ENCODE data around the gene USH2A.
A peak's percentile ranks its signal among the peaks of the same experiment; 100 is the strongest.

USH2A gene

DNA sequence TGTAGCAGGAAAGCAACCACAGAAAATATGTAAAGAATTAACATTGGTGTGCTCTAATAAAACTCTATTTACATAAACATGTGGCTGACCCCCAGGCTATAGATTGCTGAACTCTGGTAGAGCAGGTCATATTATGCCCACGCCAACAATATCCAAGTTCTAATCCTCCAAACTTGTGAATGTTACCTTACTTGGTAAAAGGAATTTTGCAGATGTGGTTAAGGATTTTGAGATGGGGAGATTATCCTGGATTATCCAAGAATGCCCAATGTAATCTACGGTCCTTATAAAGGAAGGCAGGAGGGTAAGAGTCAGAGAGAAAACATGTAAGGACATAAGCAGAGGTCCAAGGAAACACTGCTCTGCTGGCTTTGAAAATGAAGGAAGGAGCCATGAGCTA, 201.0 kb downstream of the USH2A start:
- WGBS, 2 donors (ENCODE audit: extremely low coverage in 2 of 2, insufficient read length in 2 of 2, insufficient replicate concordance in 1 of 2), result no CpG with 5 or more reads among the region's 2 CpGs
- no peak for DNase-seq (ENCODE audit: low spot score)

GRCh38 chr1:216221260-216221700, 202.0 kb downstream of the USH2A start:
- no peak overlapping the region for H3K14ac ChIP-seq (ENCODE audit: low read length)
- no peaks in the 10 kb centered on the region for H3K36me3 ChIP-seq (replicated peaks in 1 of 2; ENCODE audit: control insufficient read depth in 2 of 2, insufficient read depth in 2 of 2, low read length in 2 of 2)
- H3K9me3 ChIP-seq (replicated peaks in 1 of 2; ENCODE audit: control insufficient read depth in 2 of 2, insufficient read depth in 1 of 2, low read depth in 1 of 2, low read length in 2 of 2), result no peaks in the 10 kb centered on the region
- H3K18ac ChIP-seq (ENCODE audit: low read length), result no peak overlapping the region
- H3K4me3 ChIP-seq (ENCODE audit: low read length in 2 of 2), result peak overlapping the region in 1 of 2 donors; percentile 48
- peak; percentile 58 for DNase-seq (ENCODE audit: low spot score)
- no peak overlapping the region for H3K27ac ChIP-seq (replicated peaks; ENCODE audit: low read length)
- H2AFZ ChIP-seq (ENCODE audit: low read length), result peak overlapping the region; percentile 92
- H3K23ac ChIP-seq (ENCODE audit: low read depth, low read length, poor library complexity), result no peak overlapping the region
- no peak overlapping the region for H3K9ac ChIP-seq (ENCODE audit: low read depth, low read length, poor library complexity)
- H2BK120ac ChIP-seq (ENCODE audit: low read depth, low read length), result no peak overlapping the region
- WGBS, 2 donors (ENCODE audit: extremely low coverage in 2 of 2, insufficient read length in 2 of 2, insufficient replicate concordance in 1 of 2), result no CpG with 5 or more reads among the region's 6 CpGs
- H4K91ac ChIP-seq (ENCODE audit: low read depth, low read length, poor library complexity), result no peak overlapping the region
- H3K27me3 ChIP-seq (ENCODE audit: control insufficient read depth in 3 of 3, insufficient read depth in 3 of 3, low read depth in 1 of 3, low read length in 3 of 3), result no peaks in the 10 kb centered on the region
- H2BK15ac ChIP-seq (ENCODE audit: low read length), result no peak overlapping the region
- peaks cover 2 to 4% of the 10 kb centered on the region in 2 donors for H3K4me1 ChIP-seq (ENCODE audit: control insufficient read depth in 2 of 2, insufficient read depth in 1 of 2, low read depth in 1 of 2, low read length in 2 of 2)
- no peak overlapping the region for H3K4ac ChIP-seq (ENCODE audit: low read length)
- peak overlapping the region; percentile 28 for H3K4me2 ChIP-seq (ENCODE audit: insufficient read depth, low read length, poor library complexity, severe bottlenecking)
- H2BK5ac ChIP-seq (ENCODE audit: low read length), result no peak overlapping the region
- H3K79me1 ChIP-seq (ENCODE audit: low read depth, low read length), result no peaks in the 10 kb centered on the region
- no peak overlapping the region for H2AK5ac ChIP-seq (ENCODE audit: low read depth, low read length)
- H2BK12ac ChIP-seq (ENCODE audit: low read length), result no peak overlapping the region
- H4K8ac ChIP-seq (ENCODE audit: low read depth, low read length), result no peak overlapping the region

More for the DNA sequence above, 201.0 kb downstream of the USH2A start:
- no peaks in the 10 kb centered on the region for H3K9me3 ChIP-seq (replicated peaks in 1 of 2; ENCODE audit: control insufficient read depth in 2 of 2, insufficient read depth in 1 of 2, low read depth in 1 of 2, low read length in 2 of 2)
- no peak overlapping the region for H2BK15ac ChIP-seq (ENCODE audit: low read length)
- no peak overlapping the region for H3K4me2 ChIP-seq (ENCODE audit: insufficient read depth, low read length, poor library complexity, severe bottlenecking)
- no peaks in the 10 kb centered on the region for H3K36me3 ChIP-seq (replicated peaks in 1 of 2; ENCODE audit: control insufficient read depth in 2 of 2, insufficient read depth in 2 of 2, low read length in 2 of 2)
- peaks cover 2 to 4% of the 10 kb centered on the region in 2 donors for H3K4me1 ChIP-seq (ENCODE audit: control insufficient read depth in 2 of 2, insufficient read depth in 1 of 2, low read depth in 1 of 2, low read length in 2 of 2)
- no peak overlapping the region for H4K91ac ChIP-seq (ENCODE audit: low read depth, low read length, poor library complexity)
- no peak overlapping the region for H2BK5ac ChIP-seq (ENCODE audit: low read length)
- H3K14ac ChIP-seq (ENCODE audit: low read length), result no peak overlapping the region
- H2AK5ac ChIP-seq (ENCODE audit: low read depth, low read length), result no peak overlapping the region
- H2AFZ ChIP-seq (ENCODE audit: low read length), result peak overlapping the region; percentile 92
- H2BK120ac ChIP-seq (ENCODE audit: low read depth, low read length), result no peak overlapping the region
- no peaks in the 10 kb centered on the region for H3K27me3 ChIP-seq (ENCODE audit: control insufficient read depth in 3 of 3, insufficient read depth in 3 of 3, low read depth in 1 of 3, low read length in 3 of 3)
- no peak overlapping the region for H3K18ac ChIP-seq (ENCODE audit: low read length)
- no peak overlapping the region for H3K4ac ChIP-seq (ENCODE audit: low read length)
- no peak overlapping the region for H3K27ac ChIP-seq (replicated peaks; ENCODE audit: low read length)
- H3K23ac ChIP-seq (ENCODE audit: low read depth, low read length, poor library complexity), result no peak overlapping the region
- no peak overlapping the region for H2BK12ac ChIP-seq (ENCODE audit: low read length)
- no peak overlapping the region for H3K4me3 ChIP-seq (ENCODE audit: low read length in 2 of 2)
- no peaks in the 10 kb centered on the region for H3K79me1 ChIP-seq (ENCODE audit: low read depth, low read length)
- no peak overlapping the region for H4K8ac ChIP-seq (ENCODE audit: low read depth, low read length)
- no peak overlapping the region for H3K9ac ChIP-seq (ENCODE audit: low read depth, low read length, poor library complexity)

- no peak overlapping the region for H2BK5ac ChIP-seq (ENCODE audit: low read length)
- H2AK5ac ChIP-seq (ENCODE audit: low read depth, low read length), result no peak overlapping the region
- DNase-seq (ENCODE audit: low spot score), result no peak
- no peaks in the 10 kb centered on the region for H3K36me3 ChIP-seq (replicated peaks in 1 of 2; ENCODE audit: control insufficient read depth in 2 of 2, insufficient read depth in 2 of 2, low read length in 2 of 2)
- H2BK12ac ChIP-seq (ENCODE audit: low read length), result no peak overlapping the region
- no CpG with 5 or more reads among the region's 3 CpGs for WGBS, 2 donors (ENCODE audit: extremely low coverage in 2 of 2, insufficient read length in 2 of 2, insufficient replicate concordance in 1 of 2)
- no peak overlapping the region for H2AFZ ChIP-seq (ENCODE audit: low read length)
- no peak overlapping the region for H3K23ac ChIP-seq (ENCODE audit: low read depth, low read length, poor library complexity)
- peaks cover 0 to under 1% of the 10 kb centered on the region in 2 donors for H3K4me1 ChIP-seq (ENCODE audit: control insufficient read depth in 2 of 2, insufficient read depth in 1 of 2, low read depth in 1 of 2, low read length in 2 of 2)
- H3K14ac ChIP-seq (ENCODE audit: low read length), result no peak overlapping the region
- no peak overlapping the region for H3K4me2 ChIP-seq (ENCODE audit: insufficient read depth, low read length, poor library complexity, severe bottlenecking)
- no peak overlapping the region for H3K4ac ChIP-seq (ENCODE audit: low read length)
- no peak overlapping the region for H4K8ac ChIP-seq (ENCODE audit: low read depth, low read length)
- H2BK120ac ChIP-seq (ENCODE audit: low read depth, low read length), result no peak overlapping the region
- H3K4me3 ChIP-seq (ENCODE audit: low read length in 2 of 2), result no peak overlapping the region
- H2BK15ac ChIP-seq (ENCODE audit: low read length), result no peak overlapping the region
- no peak overlapping the region for H3K18ac ChIP-seq (ENCODE audit: low read length)
- no peak overlapping the region for H4K91ac ChIP-seq (ENCODE audit: low read depth, low read length, poor library complexity)
- H3K27me3 ChIP-seq (ENCODE audit: control insufficient read depth in 3 of 3, insufficient read depth in 3 of 3, low read depth in 1 of 3, low read length in 3 of 3), result no peaks in the 10 kb centered on the region
- H3K9me3 ChIP-seq (replicated peaks in 1 of 2; ENCODE audit: control insufficient read depth in 2 of 2, insufficient read depth in 1 of 2, low read depth in 1 of 2, low read length in 2 of 2), result no peaks in the 10 kb centered on the region
- no peaks in the 10 kb centered on the region for H3K79me1 ChIP-seq (ENCODE audit: low read depth, low read length)
- H3K27ac ChIP-seq (replicated peaks; ENCODE audit: low read length), result no peak overlapping the region
- no peak overlapping the region for H3K9ac ChIP-seq (ENCODE audit: low read depth, low read length, poor library complexity)
These were observed 206.9 kb downstream of the USH2A start for GRCh38 chr1:216216305-216216704.

GRCh38 chr1:216215169-216215568, 208.1 kb downstream of the USH2A start:
- no peak overlapping the region for H2BK120ac ChIP-seq (ENCODE audit: low read depth, low read length)
- no peaks in the 10 kb centered on the region for H3K9me3 ChIP-seq (replicated peaks in 1 of 2; ENCODE audit: control insufficient read depth in 2 of 2, insufficient read depth in 1 of 2, low read depth in 1 of 2, low read length in 2 of 2)
- no peak for DNase-seq (ENCODE audit: low spot score)
- no peak overlapping the region for H2BK12ac ChIP-seq (ENCODE audit: low read length)
- no peaks in the 10 kb centered on the region for H3K27me3 ChIP-seq (ENCODE audit: control insufficient read depth in 3 of 3, insufficient read depth in 3 of 3, low read depth in 1 of 3, low read length in 3 of 3)
- no peak overlapping the region for H4K91ac ChIP-seq (ENCODE audit: low read depth, low read length, poor library complexity)
- no peaks in the 10 kb centered on the region for H3K36me3 ChIP-seq (replicated peaks in 1 of 2; ENCODE audit: control insufficient read depth in 2 of 2, insufficient read depth in 2 of 2, low read length in 2 of 2)
- no peak overlapping the region for H3K4me2 ChIP-seq (ENCODE audit: insufficient read depth, low read length, poor library complexity, severe bottlenecking)
- no peak overlapping the region for H3K4ac ChIP-seq (ENCODE audit: low read length)
- no peak overlapping the region for H3K14ac ChIP-seq (ENCODE audit: low read length)
- H3K79me1 ChIP-seq (ENCODE audit: low read depth, low read length), result no peaks in the 10 kb centered on the region
- no peak overlapping the region for H3K4me3 ChIP-seq (ENCODE audit: low read length in 2 of 2)
- no peak overlapping the region for H3K27ac ChIP-seq (replicated peaks; ENCODE audit: low read length)
- H3K18ac ChIP-seq (ENCODE audit: low read length), result no peak overlapping the region
- no peak overlapping the region for H4K8ac ChIP-seq (ENCODE audit: low read depth, low read length)
- H2BK15ac ChIP-seq (ENCODE audit: low read length), result no peak overlapping the region
- no peaks in the 10 kb centered on the region for H3K4me1 ChIP-seq (ENCODE audit: control insufficient read depth in 2 of 2, insufficient read depth in 1 of 2, low read depth in 1 of 2, low read length in 2 of 2)
- H2BK5ac ChIP-seq (ENCODE audit: low read length), result no peak overlapping the region
- no peak overlapping the region for H3K9ac ChIP-seq (ENCODE audit: low read depth, low read length, poor library complexity)
- H2AFZ ChIP-seq (ENCODE audit: low read length), result no peak overlapping the region
- no peak overlapping the region for H3K23ac ChIP-seq (ENCODE audit: low read depth, low read length, poor library complexity)
- no peak overlapping the region for H2AK5ac ChIP-seq (ENCODE audit: low read depth, low read length)

Measured in neuronal stem cell (in vitro differentiated cells).